Muscle of leg (tissue), 11 donors: Measurements from ENCODE around the gene TUBB. TPM values are rescaled to one million over a fixed set of nuclear protein-coding genes. Genes with fewer than 3 reads are reported as not detected.
A peak's percentile ranks its signal among the peaks of the same experiment; 100 is the strongest.

Source experiments
- DNase-seq: peaks from one replicate; pipeline ENCODE4 v3.0.0; 2013
- H3K27ac ChIP-seq: one replicate; pipeline ENCODE4 v1.5.1; 2013; ENCODE audit warnings: mild to moderate bottlenecking, low read length, control low read depth
- H3K27me3 ChIP-seq: one replicate; pipeline ENCODE4 v1.6.1; 2013; ENCODE audit warnings: low read length; ENCODE audit not compliant: control insufficient read depth, insufficient read depth
- H3K36me3 ChIP-seq: one replicate; pipeline ENCODE4 v1.6.1; 2013; ENCODE audit warnings: low read length; ENCODE audit not compliant: control insufficient read depth, insufficient read depth
- H3K4me1 ChIP-seq: one replicate; pipeline ENCODE4 v1.6.1; 2013; ENCODE audit warnings: low read length; ENCODE audit not compliant: control insufficient read depth, insufficient read depth
- H3K4me3 ChIP-seq: one replicate; pipeline ENCODE4 v1.5.1; 2013; ENCODE audit warnings: low read length, control low read depth
- H3K9me3 ChIP-seq: replicated peaks from 2 replicates; pipeline ENCODE4 v1.6.1; 2013; ENCODE audit warnings: low read depth, low read length; ENCODE audit not compliant: control insufficient read depth
- WGBS: methylation state at CpG from one replicate; pipeline ENCODE4 v1.1.5; 2013; ENCODE audit warnings: missing lambda C conversion rate; ENCODE audit not compliant: insufficient coverage; 5-methylcytosine and 5-hydroxymethylcytosine counted together
- polyA plus RNA-seq, 8 donors: library from polyadenylated mRNA; unstranded; fragments of 120-200 nt; gene quantifications; one replicate each; pipeline versions ENCODE4 v1.2.1 to v1.2.3, GENCODE V29; 2013; ENCODE audit warnings: inconsistent platforms in 1 of 8, low replicate concordance in 1 of 8; ENCODE audit not compliant: insufficient read length in 8 of 8, insufficient read depth in 1 of 8
- total RNA-seq: library from RNA; stranded (reverse); fragments of 120-200 nt; gene quantifications from one replicate; pipeline ENCODE4 v1.2.4, GENCODE V29; 2013

The TUBB gene
- total and polyA plus RNA-seq, 9 donors: 403 to 1,098 (median 965) TPM

DNA sequence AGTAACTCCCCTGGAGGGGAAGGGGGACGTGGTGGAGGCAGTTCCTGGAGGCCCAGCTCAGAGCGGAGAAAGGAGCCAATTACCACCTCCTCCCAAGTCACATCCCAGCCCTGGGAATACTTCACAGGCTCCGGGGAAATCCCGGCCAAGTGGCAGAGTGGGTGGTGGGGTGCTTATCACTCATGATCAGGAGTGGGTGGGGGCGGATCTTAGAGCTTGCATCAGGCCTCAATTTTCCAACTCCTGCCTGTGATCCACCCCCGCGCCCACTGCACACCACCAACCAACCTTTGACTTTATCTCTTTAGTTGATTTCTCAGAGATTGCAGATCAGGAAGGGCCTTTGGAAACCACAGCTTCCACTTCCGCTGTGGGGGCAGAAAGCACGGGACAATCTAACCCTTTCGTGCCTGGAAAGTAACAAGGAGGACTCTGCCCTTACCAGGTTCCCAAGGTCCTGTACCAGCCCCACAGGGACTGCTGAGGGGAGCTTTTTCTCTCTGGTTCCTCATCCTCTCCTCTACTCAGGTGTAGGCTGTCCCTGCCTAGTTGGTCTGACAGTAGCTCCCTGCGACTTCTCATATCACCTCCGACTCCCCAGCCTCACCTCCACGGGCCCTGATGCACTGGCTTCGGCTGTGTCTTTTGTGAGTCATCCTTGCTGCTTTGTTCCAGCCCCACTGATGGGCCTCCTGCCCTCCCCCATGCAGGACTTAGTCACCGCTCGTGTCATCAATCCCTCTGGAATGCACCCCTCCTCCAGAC is 49.1 kb downstream of the TUBB start:
- DNase-seq: peak; percentile 70
- H3K27me3 ChIP-seq: no peaks in the 10 kb centered on the region
- no peak overlapping the region for H3K4me3 ChIP-seq
- peaks cover 11% of the 10 kb centered on the region for H3K4me1 ChIP-seq
- WGBS: 30% methylated on average over 9 of the region's 16 CpGs
- H3K27ac ChIP-seq: no peak overlapping the region
- H3K36me3 ChIP-seq: no peaks in the 10 kb centered on the region
- H3K9me3 ChIP-seq: no peaks in the 10 kb centered on the region

DNA sequence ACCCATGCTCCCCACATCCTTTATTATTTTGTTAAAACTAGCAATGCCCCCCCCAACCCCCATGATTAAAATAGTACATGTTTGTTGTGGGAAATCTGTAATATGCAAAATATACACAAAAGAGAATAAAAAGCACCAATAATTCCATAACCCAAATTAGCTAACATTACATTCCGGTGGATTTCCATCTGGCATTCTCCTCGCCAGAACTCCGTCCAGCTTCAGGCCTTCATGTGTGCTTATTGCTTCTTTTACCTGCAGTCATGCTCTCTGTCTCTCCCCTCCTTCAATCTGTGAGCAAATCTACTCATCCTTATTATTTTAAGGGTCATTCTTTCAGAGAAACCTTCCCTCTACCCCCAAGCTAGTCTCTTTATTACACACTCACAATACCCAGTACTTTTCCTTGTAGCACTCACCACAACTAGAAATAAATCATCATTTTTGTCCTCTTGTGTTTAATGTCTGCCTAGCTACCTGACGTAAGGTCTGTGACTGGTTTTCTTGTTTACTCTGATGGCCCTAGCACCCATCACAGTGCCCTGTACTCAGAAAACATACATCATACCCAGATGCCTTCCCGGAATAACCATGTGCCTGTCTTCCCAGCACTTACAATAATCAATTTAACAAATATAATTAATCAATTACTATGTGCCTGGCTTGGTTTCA is 49.8 kb downstream of the TUBB start:
- Histone ChIP-seq H3K27me3 (no peaks in the 10 kb centered on the region), H3K27ac (no peak overlapping the region), H3K9me3 (no peaks in the 10 kb centered on the region), H3K4me1 (peaks cover 15% of the 10 kb centered on the region), H3K4me3 (no peak overlapping the region), H3K36me3 (no peaks in the 10 kb centered on the region)
- WGBS: 15% methylated on average over 3 of the region's 5 CpGs
- DNase-seq: no peak

DNA sequence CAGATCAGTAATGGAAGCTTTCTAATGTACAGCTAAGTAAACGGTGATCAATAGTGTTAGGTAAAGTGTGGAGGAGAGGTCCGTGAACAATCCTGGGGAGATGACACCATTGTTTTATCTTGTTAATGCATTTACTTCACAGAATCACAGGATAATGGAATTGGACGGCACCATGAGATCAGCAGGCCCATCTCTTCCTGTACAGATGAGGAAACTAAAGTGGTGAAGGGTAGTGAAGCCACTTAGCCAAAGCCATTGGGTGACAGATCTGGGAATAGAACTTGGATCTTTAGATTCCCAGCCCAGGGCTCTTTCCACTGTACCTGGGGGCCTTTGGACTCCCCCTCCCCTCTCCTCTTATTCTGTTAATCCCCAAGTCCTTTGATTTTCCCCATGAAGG is 50.4 kb downstream of the TUBB start:
- Histone ChIP-seq H3K4me3 (no peak overlapping the region), H3K27me3 (no peaks in the 10 kb centered on the region), H3K27ac (no peak overlapping the region), H3K36me3 (no peaks in the 10 kb centered on the region), H3K9me3 (no peaks in the 10 kb centered on the region), H3K4me1 (peaks cover 15% of the 10 kb centered on the region)
- DNase-seq: no peak
- no CpG with 5 or more reads among the region's 3 CpGs for WGBS

DNA sequence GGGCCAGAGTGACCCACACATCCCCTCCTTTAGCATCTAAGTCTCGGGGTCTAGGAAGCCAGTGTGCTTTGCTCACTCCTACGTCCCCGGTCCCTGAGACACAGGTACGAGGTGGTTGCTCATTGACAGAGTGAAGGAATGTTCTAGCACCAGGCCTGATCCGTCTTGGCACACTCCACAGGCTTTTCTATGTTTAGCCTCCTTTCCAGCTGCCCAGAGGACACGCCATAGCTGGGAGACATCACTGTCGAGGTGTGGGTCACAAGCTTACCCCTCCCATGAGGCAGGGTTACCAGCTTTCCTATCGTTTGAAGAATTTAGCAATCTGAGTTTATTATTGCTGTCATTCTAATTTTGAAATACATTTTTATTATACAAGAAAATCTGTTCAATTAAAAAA is 54.5 kb downstream of the TUBB start:
- H3K9me3 ChIP-seq: no peaks in the 10 kb centered on the region
- DNase-seq: no peak
- no peaks in the 10 kb centered on the region for H3K27me3 ChIP-seq
- H3K4me3 ChIP-seq: no peak overlapping the region
- no peaks in the 10 kb centered on the region for H3K36me3 ChIP-seq
- H3K27ac ChIP-seq: no peak overlapping the region
- 85% methylated on average over 4 of the region's 8 CpGs for WGBS
- peaks cover 21% of the 10 kb centered on the region for H3K4me1 ChIP-seq

Other genes starting within 250 kb of the TUBB start
- gene HLA-E, start 230.8 kb upstream of the TUBB start, total RNA-seq: 73.6 TPM
- gene HLA-E, start 230.8 kb upstream of the TUBB start, polyA plus RNA-seq: 10 to 100 TPM; 61.7 to 89.2 (median 77.8) TPM
- 38.0 TPM for gene GNL1, start 163.9 kb upstream of the TUBB start, total RNA-seq
- 10 to 100 TPM; 53.6 to 80.4 (median 60.2) TPM for gene GNL1, start 163.9 kb upstream of the TUBB start, polyA plus RNA-seq
- gene PRR3, start 163.1 kb upstream of the TUBB start, total RNA-seq: 10.7 TPM
- gene PRR3, start 163.1 kb upstream of the TUBB start, polyA plus RNA-seq: 10 to 100 TPM; 18.2 to 25.3 (median 22.9) TPM
- 26.6 TPM for gene ABCF1, start 148.9 kb upstream of the TUBB start, total RNA-seq
- 10 to 100 TPM; 43.8 to 56.1 (median 51.0) TPM for gene ABCF1, start 148.9 kb upstream of the TUBB start, polyA plus RNA-seq
- 25.7 TPM for gene PPP1R10, start 103.1 kb upstream of the TUBB start, total RNA-seq
- 10 to 100 TPM; 22.4 to 32.7 (median 30.0) TPM for gene PPP1R10, start 103.1 kb upstream of the TUBB start, polyA plus RNA-seq
- 64.3 TPM for gene MRPS18B, start 102.5 kb upstream of the TUBB start, total RNA-seq
- 10 to 100 TPM; 49.6 to 64.4 (median 57.2) TPM for gene MRPS18B, start 102.5 kb upstream of the TUBB start, polyA plus RNA-seq
- 5.6 TPM for gene ATAT1, start 93.5 kb upstream of the TUBB start, total RNA-seq
- gene ATAT1, start 93.5 kb upstream of the TUBB start, polyA plus RNA-seq: 10 to 100 TPM; 14.5 to 27.4 (median 21.1) TPM
- gene C6orf136, start 73.2 kb upstream of the TUBB start, total RNA-seq: 5.8 TPM
- 10 to 100 TPM in 5 of 8 donors, 1 to 10 TPM in 3; 8.6 to 16.5 (median 12.6) TPM for gene C6orf136, start 73.2 kb upstream of the TUBB start, polyA plus RNA-seq
- 18.6 TPM for gene DHX16, start 47.3 kb upstream of the TUBB start, total RNA-seq
- gene DHX16, start 47.3 kb upstream of the TUBB start, polyA plus RNA-seq: 10 to 100 TPM; 22.1 to 29.1 (median 24.5) TPM
- gene PPP1R18, start 33.7 kb upstream of the TUBB start, total RNA-seq: 19.3 TPM
- 10 to 100 TPM; 36.8 to 54.3 (median 45.4) TPM for gene PPP1R18, start 33.7 kb upstream of the TUBB start, polyA plus RNA-seq
- gene NRM, start 29.4 kb upstream of the TUBB start, total RNA-seq: 7.2 TPM
- gene NRM, start 29.4 kb upstream of the TUBB start, polyA plus RNA-seq: 10 to 100 TPM; 34.4 to 49.7 (median 37.8) TPM
- 9.6 TPM for gene MDC1, start 3.1 kb upstream of the TUBB start, total RNA-seq
- gene MDC1, start 3.1 kb upstream of the TUBB start, polyA plus RNA-seq: 10 to 100 TPM; 21.0 to 34.6 (median 25.5) TPM
- 84.5 TPM for gene FLOT1, start 22.3 kb downstream of the TUBB start, total RNA-seq
- gene FLOT1, start 22.3 kb downstream of the TUBB start, polyA plus RNA-seq: 100 to 1,000 TPM in 6 of 8 donors, 10 to 100 TPM in 2; 94.9 to 113 (median 107) TPM
- gene IER3, start 24.2 kb downstream of the TUBB start, total RNA-seq: 6.7 TPM
- gene IER3, start 24.2 kb downstream of the TUBB start, polyA plus RNA-seq: 10 to 100 TPM in 6 of 8 donors, 1 to 10 TPM in 2; 5.8 to 22.6 (median 12.9) TPM
- gene DDR1, start 164.2 kb downstream of the TUBB start, total RNA-seq: 42.4 TPM
- 10 to 100 TPM; 55.2 to 87.4 (median 70.1) TPM for gene DDR1, start 164.2 kb downstream of the TUBB start, polyA plus RNA-seq
- gene GTF2H4, start 187.9 kb downstream of the TUBB start, total RNA-seq: 15.5 TPM
- 10 to 100 TPM; 22.0 to 26.5 (median 24.1) TPM for gene GTF2H4, start 187.9 kb downstream of the TUBB start, polyA plus RNA-seq
- 23.4 TPM for gene VARS2, start 193.9 kb downstream of the TUBB start, total RNA-seq
- 10 to 100 TPM; 20.1 to 34.8 (median 27.7) TPM for gene VARS2, start 193.9 kb downstream of the TUBB start, polyA plus RNA-seq
- gene SFTA2, start 211.8 kb downstream of the TUBB start, total RNA-seq: not detected
- gene SFTA2, start 211.8 kb downstream of the TUBB start, polyA plus RNA-seq: under 1 TPM in 3 of 8 donors, not detected in 5; 0.37 to 0.66 (median 0.47) TPM
- not detected for gene MUCL3, start 220.6 kb downstream of the TUBB start, total RNA-seq
- under 1 TPM in 2 of 8 donors, not detected in 6; 0.05 to 0.15 TPM for gene MUCL3, start 220.6 kb downstream of the TUBB start, polyA plus RNA-seq